ENCODE data around the gene ANKRD42. TPM values are rescaled to one million over a fixed set of nuclear protein-coding genes. Genes with fewer than 3 reads are reported as not detected.

Gene ANKRD42
- total and polyA plus RNA-seq, 9 of the 15 experiments (the other 6 are each of a cell fraction or from before 2014, with no cell fraction given) = 2.8 to 9.1 (median 6.1) TPM

DNA sequence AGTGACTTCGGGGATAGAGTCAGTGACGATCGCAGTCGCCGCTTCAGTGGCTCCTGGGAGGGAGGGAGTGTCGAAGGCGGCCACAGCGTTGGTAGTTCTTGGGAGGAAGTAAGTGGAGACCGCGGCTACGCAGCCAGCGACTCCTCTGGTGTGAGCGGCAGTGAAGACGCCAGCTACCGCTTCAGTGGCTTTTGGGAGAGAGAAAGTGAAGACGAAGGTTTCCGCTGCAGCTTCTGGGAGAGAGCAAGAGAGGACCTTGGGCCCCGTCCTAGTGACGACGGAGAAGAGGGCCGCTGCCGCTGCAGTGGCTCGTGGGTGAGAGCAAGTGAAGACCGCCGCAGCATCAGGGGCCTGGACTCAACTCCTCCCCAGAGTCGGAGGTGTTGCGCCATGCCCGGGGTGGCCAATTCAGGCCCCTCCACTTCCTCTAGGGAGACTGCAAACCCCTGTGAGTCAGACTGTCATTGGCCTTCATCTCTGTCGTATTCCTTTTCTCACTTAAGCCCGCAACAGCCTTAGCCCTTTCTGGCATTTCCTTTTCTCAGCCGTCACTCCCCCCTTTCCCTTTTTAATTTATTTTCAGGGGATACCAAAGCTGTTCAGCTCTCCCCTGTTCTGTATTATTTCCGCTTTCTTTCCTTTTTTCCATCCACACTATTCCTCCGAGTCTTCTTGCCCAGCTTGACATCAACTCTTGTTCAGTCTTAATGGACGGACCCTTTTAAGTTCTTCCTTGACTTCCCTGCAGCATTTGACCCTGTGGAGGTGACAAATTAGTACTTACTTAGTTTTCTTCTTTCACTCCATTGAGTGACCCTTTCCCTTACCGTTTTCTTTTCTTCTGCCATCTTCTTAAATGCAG, 1.0 kb downstream of the ANKRD42 start (continued):
- TF ChIP-seq ETV5 (CRISPR knock-in tag; IDR thresholded peaks at IDR 0.05; ENCODE audit: low read depth) = no peak
- TF ChIP-seq ZNF644 (tag; IDR thresholded peaks at IDR 0.05; ENCODE audit: low read depth) = no peak
- TF ChIP-seq RBM22 (IDR thresholded peaks at IDR 0.05; ENCODE audit: low read depth, low read length, poor library complexity, severe bottlenecking) = no peak
- no peak for TF ChIP-seq E2F4 (CRISPR knock-in tag; IDR thresholded peaks at IDR 0.05; ENCODE audit: low read depth)
- TF ChIP-seq PYGO2 (tag; IDR thresholded peaks at IDR 0.05) = no peak
- no peak for TF ChIP-seq HNRNPL (IDR thresholded peaks at IDR 0.05; ENCODE audit: low read depth, low read length)
- no peak for TF ChIP-seq MEF2A (IDR thresholded peaks at IDR 0.05; ENCODE audit: control insufficient read depth, low read depth, low read length)
- TF ChIP-seq, protein P1, sequence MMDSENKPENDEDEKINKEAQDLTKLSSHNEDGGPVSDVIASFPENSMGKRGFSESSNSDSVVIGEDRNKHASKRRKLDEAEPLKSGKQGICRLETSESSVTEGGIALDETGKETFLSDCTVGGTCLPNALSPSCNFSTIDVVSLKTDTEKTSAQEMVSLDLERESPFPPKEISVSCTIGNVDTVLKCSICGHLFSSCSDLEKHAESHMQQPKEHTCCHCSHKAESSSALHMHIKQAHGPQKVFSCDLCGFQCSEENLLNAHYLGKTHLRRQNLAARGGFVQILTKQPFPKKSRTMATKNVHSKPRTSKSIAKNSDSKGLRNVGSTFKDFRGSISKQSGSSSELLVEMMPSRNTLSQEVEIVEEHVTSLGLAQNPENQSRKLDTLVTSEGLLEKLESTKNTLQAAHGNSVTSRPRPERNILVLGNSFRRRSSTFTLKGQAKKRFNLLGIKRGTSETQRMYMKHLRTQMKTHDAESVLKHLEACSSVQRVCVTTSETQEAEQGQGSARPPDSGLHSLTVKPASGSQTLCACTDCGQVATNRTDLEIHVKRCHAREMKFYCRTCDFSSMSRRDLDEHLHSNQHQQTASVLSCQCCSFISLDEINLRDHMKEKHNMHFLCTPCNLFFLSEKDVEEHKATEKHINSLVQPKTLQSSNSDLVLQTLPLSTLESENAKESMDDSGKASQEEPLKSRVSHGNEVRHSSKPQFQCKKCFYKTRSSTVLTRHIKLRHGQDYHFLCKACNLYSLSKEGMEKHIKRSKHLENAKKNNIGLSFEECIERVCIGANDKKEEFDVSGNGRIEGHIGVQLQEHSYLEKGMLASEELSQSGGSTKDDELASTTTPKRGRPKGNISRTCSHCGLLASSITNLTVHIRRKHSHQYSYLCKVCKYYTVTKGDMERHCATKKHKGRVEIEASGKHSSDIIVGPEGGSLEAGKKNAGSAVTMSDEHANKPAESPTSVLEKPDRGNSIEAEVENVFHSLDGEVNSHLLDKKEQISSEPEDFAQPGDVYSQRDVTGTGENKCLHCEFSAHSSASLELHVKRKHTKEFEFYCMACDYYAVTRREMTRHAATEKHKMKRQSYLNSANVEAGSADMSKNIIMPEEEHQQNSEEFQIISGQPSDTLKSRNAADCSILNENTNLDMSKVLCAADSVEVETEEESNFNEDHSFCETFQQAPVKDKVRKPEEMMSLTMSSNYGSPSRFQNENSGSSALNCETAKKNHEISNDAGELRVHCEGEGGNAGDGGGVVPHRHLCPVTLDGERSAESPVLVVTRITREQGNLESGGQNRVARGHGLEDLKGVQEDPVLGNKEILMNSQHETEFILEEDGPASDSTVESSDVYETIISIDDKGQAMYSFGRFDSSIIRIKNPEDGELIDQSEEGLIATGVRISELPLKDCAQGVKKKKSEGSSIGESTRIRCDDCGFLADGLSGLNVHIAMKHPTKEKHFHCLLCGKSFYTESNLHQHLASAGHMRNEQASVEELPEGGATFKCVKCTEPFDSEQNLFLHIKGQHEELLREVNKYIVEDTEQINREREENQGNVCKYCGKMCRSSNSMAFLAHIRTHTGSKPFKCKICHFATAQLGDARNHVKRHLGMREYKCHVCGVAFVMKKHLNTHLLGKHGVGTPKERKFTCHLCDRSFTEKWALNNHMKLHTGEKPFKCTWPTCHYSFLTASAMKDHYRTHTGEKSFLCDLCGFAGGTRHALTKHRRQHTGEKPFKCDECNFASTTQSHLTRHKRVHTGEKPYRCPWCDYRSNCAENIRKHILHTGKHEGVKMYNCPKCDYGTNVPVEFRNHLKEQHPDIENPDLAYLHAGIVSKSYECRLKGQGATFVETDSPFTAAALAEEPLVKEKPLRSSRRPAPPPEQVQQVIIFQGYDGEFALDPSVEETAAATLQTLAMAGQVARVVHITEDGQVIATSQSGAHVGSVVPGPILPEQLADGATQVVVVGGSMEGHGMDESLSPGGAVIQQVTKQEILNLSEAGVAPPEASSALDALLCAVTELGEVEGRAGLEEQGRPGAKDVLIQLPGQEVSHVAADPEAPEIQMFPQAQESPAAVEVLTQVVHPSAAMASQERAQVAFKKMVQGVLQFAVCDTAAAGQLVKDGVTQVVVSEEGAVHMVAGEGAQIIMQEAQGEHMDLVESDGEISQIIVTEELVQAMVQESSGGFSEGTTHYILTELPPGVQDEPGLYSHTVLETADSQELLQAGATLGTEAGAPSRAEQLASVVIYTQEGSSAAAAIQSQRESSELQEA (IDR thresholded peaks at IDR 0.05; ENCODE audit: low read depth) = peak; percentile 48; the same call in 1 of the 2 replicates
